ENCODE results near the gene MAN2B1. TPM values are rescaled to one million over a fixed set of nuclear protein-coding genes. Genes with fewer than 3 reads are reported as not detected.

The MAN2B1 gene
- total and polyA plus RNA-seq, 2 of the 13 experiments (the other 11 are each of a cell fraction or from before 2014, with no cell fraction given): 23.6 to 23.8 TPM

GRCh38 chr19:12711187-12711586 lies 44.6 kb upstream of the MAN2B1 start:
- BruUV-seq (replicated peaks): no TSS peak
- ChIA-PET CTCF (ENCODE audit: low intra/inter-chr PET ratio, low total read pairs) (no interaction called here), POLR2A (no interaction called here)
- Histone ChIP-seq H3K27ac (ENCODE audit: extremely low read length, insufficient read depth, low read length) (no peak overlapping the region), H4K20me1 (ENCODE audit: insufficient read depth, low read length) (no peaks in the 10 kb centered on the region), H3K4me2 (ENCODE audit: low read depth, low read length) (no peak overlapping the region), H3K4me1 (ENCODE audit: insufficient read depth, low read length) (no peaks in the 10 kb centered on the region), H2AFZ (ENCODE audit: low read length) (no peak overlapping the region), H3K4me3 (replicated peaks in 1 of 3; ENCODE audit: insufficient read depth in 1 of 3, low read depth in 2 of 3, low read length in 3 of 3) (no peak overlapping the region), H3K9me3 (ENCODE audit: low read length) (no peaks in the 10 kb centered on the region), H3K9ac (ENCODE audit: insufficient read depth, low read depth, low read length) (no peak overlapping the region), H3K36me3 (replicated peaks in 1 of 2; ENCODE audit: control insufficient read depth in 1 of 2, insufficient read depth in 2 of 2, low read length in 2 of 2) (peaks cover 39 to 69% of the 10 kb centered on the region in 2 experiments), H3K79me2 (ENCODE audit: insufficient read depth, low read length) (no peaks in the 10 kb centered on the region), H3K27me3 (ENCODE audit: control insufficient read depth in 1 of 2, insufficient read depth in 2 of 2, low read length in 2 of 2) (no peaks in the 10 kb centered on the region)
- no peak for ATAC-seq
- DNase-seq (ENCODE audit: low spot score): no peak
- intact Hi-C loops (cut with micrococcal nuclease; ENCODE audit: unreplicated experiment): no loop called here
- peak; percentile 28; the same call in 1 of the 2 replicates for TF ChIP-seq RBFOX2 (IDR thresholded peaks at IDR 0.05; ENCODE audit: low read depth, low read length)
- TF ChIP-seq AGO2 (optimal IDR thresholded peaks at IDR 0.05; ENCODE audit: low read depth, low read length): peak; percentile 35
- no peak for TF ChIP-seq HCFC1 (IDR thresholded peaks at IDR 0.05; ENCODE audit: low read depth, low read length)
- in situ Hi-C loops (cut with HindIII; ENCODE audit: extremely low pct_ligation_motif_present, low pct_unique_long_range_greater_than_20kb): loop anchor here (5.0 kb wide), 1 partner anchor 46 kb away; no protein-coding TSS in a partner anchor
- 97% methylated on average over 17 of the region's 17 CpGs for WGBS (ENCODE audit: low lambda C conversion rate)
- no peak for FAIRE-seq

- BruUV-seq (replicated peaks): no TSS peak
- Histone ChIP-seq H3K27me3 (ENCODE audit: control insufficient read depth in 1 of 2, insufficient read depth in 2 of 2, low read length in 2 of 2) (no peaks in the 10 kb centered on the region), H3K9me3 (ENCODE audit: low read length) (no peaks in the 10 kb centered on the region), H3K4me1 (ENCODE audit: insufficient read depth, low read length) (no peaks in the 10 kb centered on the region), H3K36me3 (replicated peaks in 1 of 2; ENCODE audit: control insufficient read depth in 1 of 2, insufficient read depth in 2 of 2, low read length in 2 of 2) (peaks cover 31 to 69% of the 10 kb centered on the region in 2 experiments), H3K4me3 (replicated peaks in 1 of 3; ENCODE audit: insufficient read depth in 1 of 3, low read depth in 2 of 3, low read length in 3 of 3) (no peak overlapping the region), H4K20me1 (ENCODE audit: insufficient read depth, low read length) (no peaks in the 10 kb centered on the region), H3K27ac (ENCODE audit: extremely low read length, insufficient read depth, low read length) (no peak overlapping the region), H3K4me2 (ENCODE audit: low read depth, low read length) (no peak overlapping the region), H3K9ac (ENCODE audit: insufficient read depth, low read depth, low read length) (no peak overlapping the region), H2AFZ (ENCODE audit: low read length) (no peak overlapping the region), H3K79me2 (ENCODE audit: insufficient read depth, low read length) (no peaks in the 10 kb centered on the region)
- no peak for FAIRE-seq
- ATAC-seq: no peak
- WGBS (ENCODE audit: low lambda C conversion rate): 97% methylated on average over 8 of the region's 8 CpGs
- no peak for DNase-seq (ENCODE audit: low spot score)
- intact Hi-C loops (cut with micrococcal nuclease; ENCODE audit: unreplicated experiment) (no loop called here), in situ Hi-C loops (cut with HindIII; ENCODE audit: extremely low pct_ligation_motif_present, low pct_unique_long_range_greater_than_20kb) (no loop called here)
- ChIA-PET CTCF (ENCODE audit: low intra/inter-chr PET ratio, low total read pairs) (no interaction called here), POLR2A (no interaction called here)
- no peak for TF ChIP-seq RBAK (CRISPR knock-in tag; IDR thresholded peaks at IDR 0.05)
- TF ChIP-seq BRCA1 (CRISPR knock-in tag; IDR thresholded peaks at IDR 0.05): no peak
- TF ChIP-seq ZBTB26 (CRISPR knock-in tag; IDR thresholded peaks at IDR 0.05; ENCODE audit: borderline replicate concordance): no peak
- TF ChIP-seq ZFP62 (CRISPR knock-in tag; IDR thresholded peaks at IDR 0.05): no peak
- TF ChIP-seq SUZ12 (IDR thresholded peaks at IDR 0.05; ENCODE audit: low read depth, low read length): no peak
- TF ChIP-seq MED13 (CRISPR knock-in tag; IDR thresholded peaks at IDR 0.05): no peak
- TF ChIP-seq NR2F2 (IDR thresholded peaks at IDR 0.05; ENCODE audit: borderline replicate concordance, low read depth): no peak
- no peak for TF ChIP-seq HNRNPUL1 (IDR thresholded peaks at IDR 0.05; ENCODE audit: low read depth, low read length)
- TF ChIP-seq ZNF589 (CRISPR knock-in tag; conservative IDR thresholded peaks at IDR 0.05): no peak
- TF ChIP-seq ZBTB44 (CRISPR knock-in tag; IDR thresholded peaks at IDR 0.05): no peak
- no peak for TF ChIP-seq HOXA7 (CRISPR knock-in tag; IDR thresholded peaks at IDR 0.05)
- TF ChIP-seq ZNF280D (CRISPR knock-in tag; IDR thresholded peaks at IDR 0.05): no peak
These were observed 42.1 kb upstream of the MAN2B1 start for GRCh38 chr19:12708641-12709040.

Data from HepG2 (cell line).